GM18498 (cell line): ENCODE results near the gene SOX10.

Experiments
- ATAC-seq: cut with Tn5 transposase; IDR thresholded peaks from one replicate; pipeline ENCODE4 v1.9.1; 2021; ENCODE audit warnings: mild to moderate bottlenecking, moderate library complexity; ENCODE audit not compliant: unreplicated experiment

Gene SOX10

DNA sequence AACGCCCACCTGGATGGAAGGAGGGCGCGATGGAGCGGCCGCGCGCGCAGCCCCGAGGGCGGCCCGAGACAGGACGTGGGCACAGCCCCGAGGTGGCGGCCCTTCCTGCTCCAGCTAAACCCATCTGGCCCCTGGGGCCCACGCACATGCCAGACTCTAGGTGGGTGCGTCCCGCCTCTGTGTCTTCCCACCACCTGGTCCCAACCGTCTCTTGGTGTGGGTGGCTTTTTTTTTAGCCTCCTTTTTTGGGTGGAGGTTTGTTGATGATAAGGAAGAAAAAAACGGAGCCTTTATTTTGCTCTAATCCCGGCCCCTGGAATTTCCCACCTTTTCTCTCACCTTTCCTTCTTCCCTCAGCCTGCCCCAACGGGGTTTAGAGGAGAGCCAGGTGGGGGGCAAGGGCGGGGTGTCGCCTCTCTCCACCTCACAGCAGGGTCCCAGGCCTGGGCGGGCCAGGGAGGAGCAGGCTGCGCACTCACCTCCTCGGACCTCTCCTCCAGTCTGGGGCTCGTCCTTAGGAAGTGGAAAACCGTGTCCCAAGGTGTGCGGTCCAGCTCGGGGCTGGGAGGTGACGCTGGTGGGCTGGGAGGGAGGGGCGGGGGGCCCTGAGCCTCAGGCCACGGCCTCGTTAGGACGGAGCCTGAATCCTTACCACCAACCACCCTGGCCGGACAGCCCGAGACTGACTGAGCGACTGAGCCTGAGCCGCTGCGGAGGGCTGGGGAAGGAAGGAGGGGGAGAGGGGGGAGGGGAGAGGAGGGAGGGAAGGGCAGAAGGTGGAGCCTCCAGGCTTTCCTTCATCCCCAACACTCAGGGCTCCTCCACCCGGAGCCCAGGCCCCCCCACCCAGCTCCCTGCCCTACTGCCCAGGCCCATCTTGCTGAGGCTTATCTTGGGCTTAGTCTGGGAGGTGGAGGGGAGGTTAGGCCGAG lies at the start of gene SOX10:
SOX10 (minus strand) TSS at position 696 of the 932 bp plus-strand sequence. CDS start 771 bp downstream, outside the sequence.
- ATAC-seq, result no peak

DNA sequence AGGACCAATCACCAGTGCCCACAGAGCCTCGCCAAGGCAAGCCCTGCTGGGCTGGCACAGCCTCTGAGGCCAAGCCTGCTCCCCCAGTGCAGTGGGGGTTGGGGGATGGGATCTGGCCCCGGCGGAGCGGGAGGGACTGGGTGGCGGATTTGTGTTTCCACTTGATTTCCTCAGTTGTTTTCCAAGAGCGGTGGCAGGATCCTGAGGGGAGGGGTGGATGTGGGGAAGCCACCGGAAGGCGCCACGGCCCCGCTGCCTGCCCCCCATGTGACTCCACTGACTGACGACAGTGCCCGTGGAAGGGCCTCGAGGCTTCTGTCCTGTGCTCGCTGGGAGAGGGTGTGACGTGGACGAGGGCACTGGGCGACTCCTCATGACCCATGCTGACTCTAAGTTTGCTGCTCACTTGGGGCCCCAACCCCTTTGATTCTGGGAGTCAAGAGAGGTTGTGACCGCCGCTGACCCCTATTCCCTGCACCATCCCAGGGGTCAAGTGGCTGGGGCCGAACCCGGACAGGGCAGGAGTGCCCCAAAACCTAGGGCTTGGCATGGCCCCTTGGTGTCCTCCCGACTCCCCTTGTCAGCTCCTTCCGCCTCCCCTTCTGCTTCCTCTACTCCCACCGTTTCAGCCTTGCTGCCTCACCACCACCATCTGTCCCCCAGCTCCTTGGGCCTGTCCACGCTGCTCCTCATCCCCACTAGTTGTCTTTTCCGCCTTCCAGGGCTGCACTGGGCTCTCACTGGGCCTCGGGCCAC lies 49.3 kb upstream of the SOX10 start:
- ATAC-seq, result no peak

DNA sequence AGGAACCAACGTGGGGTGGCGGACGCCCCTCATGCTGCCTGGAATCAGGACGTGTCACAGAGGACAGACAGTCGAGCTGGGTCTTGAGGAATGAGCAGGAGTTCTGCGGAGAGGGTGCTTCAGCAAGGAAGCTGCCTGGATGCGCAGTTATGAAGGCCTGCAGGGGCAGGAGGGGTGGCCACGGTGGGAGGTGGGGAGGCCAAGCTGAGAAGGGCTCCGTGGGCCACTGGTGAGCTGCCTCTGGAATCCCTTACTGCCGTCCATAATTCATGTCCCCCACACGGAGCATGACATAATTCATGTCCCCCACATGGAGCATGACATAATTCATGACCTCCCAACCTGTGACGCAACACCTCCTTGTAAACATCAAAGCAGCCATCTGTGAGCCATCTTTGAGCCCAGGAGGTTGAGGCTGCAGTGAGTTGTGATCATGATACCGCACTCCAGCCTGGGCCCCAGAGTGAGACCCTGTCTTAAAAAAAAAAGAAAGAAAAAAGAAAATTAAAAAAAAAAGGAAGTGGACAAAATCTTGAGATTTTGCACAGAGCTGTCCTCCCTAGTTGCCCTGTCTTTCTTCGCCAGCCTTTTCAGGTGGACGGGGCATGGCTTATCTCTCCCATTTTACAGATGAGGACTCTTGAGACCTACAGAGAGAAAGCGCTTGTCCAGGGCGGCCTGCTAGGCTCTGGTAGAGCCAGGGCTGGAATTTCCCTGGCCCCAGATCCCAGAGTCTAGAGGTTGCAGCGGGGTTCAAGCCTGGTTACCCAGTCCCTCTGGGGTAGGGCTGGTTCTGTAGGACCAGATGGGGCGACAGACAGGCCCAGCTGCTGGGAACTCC lies 48.5 kb upstream of the SOX10 start:
- no peak for ATAC-seq

DNA sequence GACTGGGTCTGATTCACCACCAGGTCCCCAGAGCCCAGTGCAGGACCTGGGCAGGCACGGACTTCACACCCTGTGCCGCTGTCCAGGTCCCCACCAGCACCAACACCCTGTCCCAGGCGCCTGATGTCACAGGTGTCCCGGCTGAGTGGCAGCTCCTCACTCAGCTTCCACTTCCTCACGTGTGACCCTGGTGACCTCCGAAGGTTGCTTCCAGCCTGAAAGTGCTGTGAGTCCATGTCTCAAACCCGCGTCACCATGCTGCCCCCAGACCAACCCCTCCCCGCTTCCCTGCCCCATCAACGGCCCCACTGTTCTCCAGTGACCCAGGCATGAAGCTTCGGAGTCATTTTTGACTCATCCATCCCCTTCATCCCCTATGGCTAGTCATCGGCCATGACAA lies 47.1 kb upstream of the SOX10 start:
- no peak for ATAC-seq

DNA sequence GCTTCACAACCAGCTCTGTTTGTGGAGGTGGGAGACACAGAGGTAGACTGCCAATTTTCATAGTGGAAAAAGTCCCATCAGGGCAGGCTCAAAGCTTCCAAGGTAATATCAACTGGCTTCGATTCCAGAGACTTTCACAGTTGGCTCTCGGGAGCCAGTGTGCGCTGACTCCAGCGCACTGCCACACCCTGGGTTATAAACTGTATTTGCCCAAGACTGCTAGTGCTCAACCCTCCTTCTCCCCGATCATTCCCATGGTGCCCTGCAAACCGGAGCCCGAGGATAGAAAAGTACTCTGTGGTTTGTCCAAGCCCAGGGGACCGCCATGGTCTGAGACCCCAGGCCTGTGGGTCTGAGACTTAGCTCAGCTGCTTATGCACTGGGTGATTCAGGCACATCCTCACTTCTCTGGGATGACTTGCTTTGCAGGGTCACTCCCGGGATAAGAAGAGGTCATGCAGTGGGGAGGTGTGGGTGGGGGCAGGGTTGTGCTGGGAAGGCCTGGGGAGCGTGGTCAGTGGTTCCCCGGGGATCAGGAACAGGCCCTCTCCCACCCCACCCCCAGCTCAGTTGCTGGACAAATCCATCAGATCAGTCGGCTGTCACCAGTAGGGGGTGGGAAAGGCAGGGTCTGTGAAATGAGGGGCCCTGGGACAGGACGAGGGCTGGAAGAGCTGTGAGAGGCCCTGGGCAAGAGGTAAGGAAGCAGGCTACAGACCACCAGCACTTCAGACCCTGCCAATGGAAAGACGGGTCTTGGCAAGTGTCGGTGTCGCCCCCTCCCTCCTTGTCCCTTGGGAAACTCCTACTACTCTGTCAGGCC lies 46.2 kb upstream of the SOX10 start:
- no peak for ATAC-seq

DNA sequence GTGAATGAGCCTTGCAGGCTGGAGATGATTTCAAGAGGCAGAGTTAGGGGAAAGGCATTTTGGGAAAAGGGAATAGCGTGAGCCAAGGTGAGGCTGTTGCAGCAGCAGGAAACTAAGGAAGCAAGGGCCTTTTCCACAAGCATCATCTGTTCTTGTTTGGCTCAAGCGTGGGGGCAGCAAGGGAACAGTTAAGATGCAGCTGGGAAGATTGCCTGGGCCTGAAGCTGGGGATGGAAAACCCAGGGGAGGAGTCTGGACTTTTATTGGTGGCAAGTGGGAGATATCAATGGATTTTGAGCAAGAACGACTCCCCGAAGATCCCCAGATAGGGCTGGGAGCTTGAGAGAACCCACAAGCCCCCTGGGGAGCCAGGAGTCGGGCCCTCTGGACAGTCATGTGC lies 45.5 kb upstream of the SOX10 start:
- no peak for ATAC-seq

DNA sequence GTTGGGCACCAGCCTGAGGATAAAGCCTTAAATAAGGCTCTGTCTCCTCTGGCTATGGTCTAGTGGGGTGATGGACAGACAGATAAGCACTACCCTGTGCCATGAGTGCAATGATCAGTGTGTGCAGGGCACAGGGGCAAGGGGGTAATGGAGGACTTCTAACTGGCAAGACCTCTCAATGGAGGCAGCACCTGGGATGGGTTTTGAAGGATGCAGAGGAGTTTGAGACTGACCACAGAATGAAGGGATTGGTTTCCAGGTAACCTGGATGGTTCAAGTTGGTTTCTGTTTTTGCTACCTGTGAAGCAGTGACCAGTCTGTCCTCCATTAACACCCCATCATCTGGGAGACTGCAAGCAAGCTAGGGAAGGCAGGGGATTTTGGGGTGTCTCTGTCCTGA lies 45.0 kb upstream of the SOX10 start:
- ATAC-seq, result no peak

DNA sequence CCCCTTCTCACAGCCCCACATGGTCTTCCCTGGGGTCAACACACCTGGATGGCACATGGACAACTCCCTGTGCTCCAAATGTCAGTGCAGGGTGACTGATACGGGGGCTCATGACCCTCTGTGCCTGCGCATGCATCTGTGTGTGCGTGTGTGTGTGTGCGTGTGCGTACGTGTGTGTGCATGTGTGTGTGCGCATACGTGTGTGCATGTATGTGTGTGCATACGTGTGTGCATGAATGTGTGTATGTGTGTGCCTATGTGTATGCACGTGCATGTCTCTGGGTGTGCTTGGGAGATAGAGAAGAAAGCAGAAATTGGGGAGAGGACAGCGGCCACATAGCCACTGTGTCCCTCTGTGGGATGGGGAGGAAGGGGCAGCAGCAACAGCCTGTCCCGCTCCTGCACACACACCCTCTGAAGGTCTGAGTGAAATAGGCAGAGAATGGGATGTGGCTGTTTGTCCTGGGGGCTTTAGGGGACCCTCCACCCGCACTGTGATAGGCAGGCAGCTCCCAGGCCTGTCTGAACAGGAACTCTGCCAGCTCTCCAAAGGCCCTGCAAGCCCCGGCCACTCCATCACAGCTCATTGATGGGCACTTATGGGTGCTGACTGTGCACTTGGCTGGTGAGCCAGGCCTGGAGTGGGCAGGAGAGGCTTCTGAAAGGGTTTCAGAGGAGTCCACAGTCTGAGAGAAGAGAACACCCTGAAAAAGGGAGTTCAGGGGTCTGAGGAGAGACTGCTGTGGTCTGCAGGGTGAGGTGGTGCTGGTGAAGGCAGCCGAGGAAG lies 44.2 kb upstream of the SOX10 start:
- no peak for ATAC-seq

DNA sequence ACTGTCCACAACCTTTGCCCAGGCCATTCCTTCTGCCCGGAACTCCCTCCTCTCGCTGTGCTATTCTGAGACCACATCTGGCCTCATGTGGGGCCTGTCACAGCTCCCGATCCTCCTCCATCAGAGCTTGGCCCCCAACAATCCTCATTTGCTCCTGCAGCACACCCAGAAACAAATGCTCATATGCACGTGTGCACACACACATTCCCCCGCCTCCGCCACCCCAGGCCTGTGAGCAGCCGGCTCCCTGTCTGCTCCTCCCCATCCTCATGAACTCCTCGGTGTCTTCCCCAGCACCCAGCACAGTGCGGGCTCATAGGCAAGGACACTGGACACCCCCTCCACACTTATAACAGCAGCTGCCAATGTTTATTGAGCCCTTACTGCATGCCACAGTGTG lies 43.1 kb upstream of the SOX10 start:
- ATAC-seq, result no peak

DNA sequence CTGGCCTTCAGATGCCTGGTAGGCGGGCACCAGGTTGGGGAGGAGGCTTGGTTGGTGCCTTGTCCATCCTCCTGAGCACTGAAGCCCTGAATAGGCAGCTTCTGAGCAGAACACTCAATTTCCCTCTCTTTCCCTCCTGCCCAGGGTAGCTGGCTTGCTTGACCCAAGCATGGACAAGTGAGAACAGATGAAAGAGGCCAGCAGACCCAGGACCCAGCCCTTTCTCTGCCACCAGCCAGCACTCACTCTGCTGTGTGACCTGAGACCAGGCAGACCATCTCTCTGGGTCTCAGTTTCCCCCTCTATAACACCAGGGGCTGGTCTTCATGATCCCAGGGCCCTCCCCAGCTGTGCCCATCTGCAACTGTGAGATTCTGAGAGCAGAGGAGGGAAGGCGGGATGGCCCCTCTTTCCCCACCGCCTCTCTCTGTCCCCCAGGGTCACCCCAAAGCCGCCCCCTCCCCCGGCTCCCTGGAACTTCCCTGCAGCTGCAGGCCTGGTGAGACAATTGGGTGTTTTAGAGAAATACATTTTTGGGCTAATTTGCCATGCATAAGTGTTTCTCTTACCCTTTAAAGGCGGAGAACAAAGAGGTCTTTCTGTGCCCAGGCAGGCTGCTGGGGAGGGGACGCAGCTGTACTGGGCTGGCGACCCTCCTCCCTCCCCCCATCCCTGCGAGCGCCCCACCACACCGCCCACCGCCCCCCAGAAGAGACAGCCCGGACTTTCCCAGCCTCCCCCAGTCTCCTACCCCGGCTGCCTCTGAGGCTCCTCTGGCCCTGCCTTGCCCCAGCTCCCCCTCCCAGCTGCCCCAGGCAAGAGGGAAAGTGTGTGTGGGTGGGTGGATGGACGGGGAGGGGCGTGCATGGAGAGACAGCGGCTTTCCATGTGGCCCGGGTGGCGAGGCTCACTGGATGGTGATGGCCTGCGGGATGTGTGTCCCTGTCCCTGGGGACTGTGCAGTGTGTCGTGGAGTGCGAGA lies 42.1 kb upstream of the SOX10 start:
- no peak for ATAC-seq

DNA sequence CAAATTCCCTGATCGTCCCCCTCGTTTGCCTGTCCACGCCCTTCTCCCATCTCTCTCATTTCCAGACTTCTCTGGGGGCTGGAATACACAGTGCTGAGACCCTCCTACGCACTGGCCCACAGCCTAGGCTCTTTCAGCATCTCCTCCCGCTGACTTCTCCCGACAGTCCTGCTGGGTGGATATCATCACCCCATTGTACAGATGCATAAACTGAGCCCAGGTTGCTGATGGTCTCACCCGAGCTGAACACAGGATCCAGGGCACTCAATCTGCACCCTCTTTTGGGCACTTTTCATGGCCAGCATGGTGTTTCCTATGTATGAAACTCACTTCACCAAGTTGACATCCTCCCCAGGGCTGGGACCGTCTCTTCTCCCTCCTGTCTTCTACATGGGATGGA lies 41.2 kb upstream of the SOX10 start:
- no peak for ATAC-seq

DNA sequence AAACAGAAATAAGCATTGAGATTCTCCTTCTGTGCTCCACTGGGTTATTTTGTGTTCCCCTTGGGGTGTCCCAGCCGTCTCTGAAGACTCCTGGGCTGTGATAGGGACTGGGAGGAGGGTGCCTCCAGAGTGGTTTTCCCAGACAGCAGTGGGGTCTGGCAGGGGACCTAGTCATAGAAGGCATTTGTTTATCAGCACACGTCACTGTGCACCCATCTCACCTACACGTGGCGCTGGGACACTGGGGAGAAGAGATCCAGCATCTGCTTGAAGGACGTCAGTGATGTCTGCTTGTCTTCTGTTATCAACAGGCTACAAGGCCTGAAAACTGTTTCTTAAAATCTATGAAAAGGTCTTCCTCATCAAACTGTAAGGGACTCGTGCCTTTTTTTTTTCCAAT lies 38.7 kb upstream of the SOX10 start:
- no peak for ATAC-seq

DNA sequence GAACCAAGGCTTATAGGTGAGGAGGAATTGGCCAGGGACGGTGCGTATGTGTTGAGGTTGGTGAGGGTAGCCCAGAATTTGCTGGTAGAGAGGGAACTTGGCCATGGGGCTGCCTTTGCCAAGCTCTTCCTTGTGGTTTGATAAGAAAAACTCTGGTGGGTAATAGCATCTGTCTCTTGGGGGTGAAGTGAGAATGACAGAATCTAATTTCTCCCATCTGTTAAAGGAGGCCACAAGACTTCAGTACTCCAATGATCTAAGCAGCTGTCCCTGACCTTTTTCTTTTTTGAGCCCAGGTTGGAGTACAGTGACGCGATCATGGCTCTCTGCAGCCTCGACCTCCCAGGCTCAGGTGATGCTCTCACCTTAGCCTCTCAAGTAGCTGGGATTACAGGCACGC lies 36.9 kb upstream of the SOX10 start:
- no peak for ATAC-seq

DNA sequence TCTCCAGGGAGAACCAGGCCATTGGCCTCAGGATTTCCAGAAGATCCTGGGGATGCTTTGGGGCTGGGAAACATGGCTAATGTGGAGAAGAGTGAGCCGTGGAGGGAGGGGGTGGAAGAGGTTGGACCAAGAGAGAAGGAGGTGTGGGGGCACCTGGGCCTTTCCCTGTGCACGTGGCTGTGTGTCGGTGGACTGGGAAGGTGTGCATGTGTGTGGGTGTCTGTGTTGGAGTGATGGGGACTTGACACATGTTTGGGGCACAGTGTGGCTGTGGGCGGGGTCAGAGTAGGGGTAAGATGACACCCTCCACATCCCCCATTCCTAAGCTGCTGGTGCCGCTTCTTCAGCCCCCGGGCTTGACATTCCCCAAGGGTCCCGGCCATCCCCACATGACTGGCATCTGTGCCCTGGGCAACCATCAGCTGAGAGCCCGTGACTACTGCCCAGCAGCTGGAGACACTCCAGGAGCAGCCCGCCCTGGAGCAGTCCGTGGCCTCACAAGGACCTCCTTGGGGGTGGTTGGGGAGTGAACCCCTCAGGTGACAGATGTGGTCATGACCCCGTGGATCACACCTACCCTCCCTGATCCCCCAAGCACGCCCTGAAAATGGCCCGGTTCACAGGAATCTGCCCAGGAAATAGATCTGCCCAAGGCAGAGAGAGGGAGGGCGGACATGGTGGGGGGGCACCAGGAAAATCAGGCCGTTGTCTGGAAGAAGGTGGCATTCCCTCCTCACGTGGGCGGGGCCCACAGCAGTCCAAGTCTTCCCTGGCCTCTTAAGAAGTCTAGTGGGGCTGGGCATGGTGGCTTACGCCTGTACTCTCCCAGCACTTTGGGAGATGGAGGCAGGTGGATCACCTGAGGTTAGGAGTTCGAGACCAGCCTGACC lies 34.8 kb upstream of the SOX10 start:
- ATAC-seq, result no peak

DNA sequence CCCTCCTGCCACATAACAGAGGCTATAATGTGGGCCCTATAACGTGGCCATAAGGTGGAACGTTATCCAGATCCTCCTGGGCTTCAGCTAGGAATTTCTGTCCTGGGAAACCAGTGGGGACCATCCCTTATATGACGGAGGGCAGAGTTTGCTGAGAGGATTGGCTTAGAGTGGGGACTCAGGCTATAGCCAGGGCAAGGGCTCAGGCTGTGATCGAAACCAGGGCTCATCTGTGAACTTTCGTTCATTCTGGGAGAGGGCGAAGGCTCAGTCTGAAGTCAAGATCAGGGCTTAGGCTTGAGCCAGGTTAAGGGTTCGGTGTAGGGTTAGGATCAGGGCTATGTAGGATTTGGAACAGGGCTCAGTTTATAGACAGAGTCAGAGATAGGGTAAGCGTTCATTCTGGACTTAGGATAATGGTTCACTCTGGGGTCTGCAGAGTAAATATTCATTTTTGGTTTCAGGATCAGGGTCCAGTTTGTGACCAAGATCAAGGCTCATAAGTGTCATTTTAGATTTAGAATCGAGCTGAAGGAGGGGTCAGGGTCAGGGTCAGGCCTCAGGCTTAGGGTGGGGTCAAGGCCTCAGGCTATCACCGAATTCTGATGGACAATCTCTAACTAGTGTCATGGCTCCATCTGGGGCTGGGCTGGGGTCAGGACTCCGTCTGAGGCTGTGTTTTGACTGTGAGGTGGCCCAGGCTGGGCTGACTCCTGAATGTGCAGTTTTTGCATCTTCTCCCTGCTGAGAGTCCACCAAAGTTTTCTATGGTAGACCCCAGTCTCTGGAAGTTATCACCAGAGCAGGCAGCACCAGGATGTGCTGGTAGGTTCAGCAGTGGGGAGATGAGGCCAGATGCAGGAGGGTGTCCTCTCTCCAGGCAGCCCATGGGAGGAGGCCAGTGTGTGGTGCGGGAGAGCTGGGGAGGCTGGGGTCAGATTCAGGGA lies 33.9 kb upstream of the SOX10 start:
- no peak for ATAC-seq

DNA sequence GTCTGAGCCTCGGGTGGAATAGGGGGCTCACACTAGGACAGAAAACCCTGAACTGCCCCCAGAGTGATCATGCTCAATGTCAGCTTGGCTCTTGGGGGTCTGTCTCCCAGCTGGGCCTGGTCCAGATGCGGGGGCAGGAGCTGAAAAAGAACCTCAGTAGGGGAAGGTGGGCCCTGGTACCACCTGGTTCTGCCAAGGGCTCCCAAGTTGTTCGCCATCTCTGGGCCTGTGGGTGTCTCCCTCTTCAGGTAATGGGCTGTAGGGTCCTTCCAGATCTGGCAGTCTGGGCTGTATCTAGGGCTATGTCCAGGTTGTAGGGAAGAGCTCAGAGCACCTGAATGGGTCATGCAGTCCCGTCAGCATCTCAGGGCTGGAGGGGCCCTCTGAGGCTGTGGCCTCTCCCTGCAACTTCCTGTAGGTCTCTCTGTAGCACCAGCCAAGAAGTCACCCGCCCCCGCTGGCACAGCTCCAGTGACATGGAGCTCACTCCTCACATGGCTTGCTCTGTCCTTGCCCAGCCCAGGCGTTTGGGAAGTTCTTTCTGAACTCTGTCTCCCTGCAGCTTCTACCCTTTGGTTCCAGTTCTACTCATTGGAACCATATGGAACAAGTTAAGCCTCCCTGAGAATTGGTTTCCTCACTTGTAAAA lies 33.0 kb upstream of the SOX10 start:
- ATAC-seq, result no peak
